Measurements from ENCODE around the gene DNHD1. TPM values are rescaled to one million over a fixed set of nuclear protein-coding genes. Genes with fewer than 3 reads are reported as not detected.

Gene DNHD1
- total and polyA plus RNA-seq, 2 of the 8 experiments (the other 6 are each of a cell fraction or from before 2014, with no cell fraction given) = 5.0 to 6.8 TPM

GRCh38 chr11:6452219-6452618 lies 44.9 kb upstream of the DNHD1 start (continued):
- TF ChIP-seq CTCF (IDR thresholded peaks at IDR 0.05; ENCODE audit: control extremely low read depth in 1 of 3, insufficient read depth in 1 of 3, low read depth in 1 of 3, low read length in 3 of 3) = no peak
- no peak for TF ChIP-seq ATF2 (IDR thresholded peaks at IDR 0.05; ENCODE audit: low read length)

Data from H1 (cell line).